Stimulated activated CD4-positive, alpha-beta T cell treated with anti-CD3 and anti-CD28 coated beads, Interleukin-1b, Interleukin-23, amount 100 ng/mL, for 24 hours (primary cell): Measurements from ENCODE around the gene FBXW4.
"Not testable (repeated sequence)": the region's sequence is repeated elsewhere in the genome, so short reads cannot be mapped to it uniquely, and the experiment has no call there.

Experiments
- DNase-seq, 4 experiments: peaks; one replicate each; pipeline ENCODE4 v3.0.0-alpha.2; 2020; ENCODE audit warnings: low read depth in 4 of 4, low spot score in 1 of 4

FBXW4 gene

GRCh38 chr10:101658975-101659374, 36.0 kb downstream of the FBXW4 start:
- DNase-seq: no peak

DNA sequence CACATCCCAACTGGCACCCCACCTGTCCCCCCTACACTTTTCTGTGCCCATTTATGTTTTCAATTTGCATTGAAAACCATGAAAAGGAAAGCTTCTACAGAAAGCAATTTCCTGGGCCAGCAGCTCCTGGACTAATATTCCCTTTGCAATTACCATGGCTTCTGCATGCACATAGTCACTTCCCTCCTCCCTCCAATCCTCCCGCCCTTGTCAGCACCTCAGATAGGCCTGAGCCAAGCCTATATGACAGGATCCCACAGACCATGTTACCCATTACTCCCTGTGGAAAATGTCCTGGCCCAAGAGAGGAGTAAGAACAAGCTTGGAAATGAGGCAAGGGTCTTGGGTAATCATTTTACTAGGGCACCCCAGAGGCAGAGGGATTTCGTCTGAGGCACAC, 38.1 kb downstream of the FBXW4 start:
- DNase-seq: no peak

DNA sequence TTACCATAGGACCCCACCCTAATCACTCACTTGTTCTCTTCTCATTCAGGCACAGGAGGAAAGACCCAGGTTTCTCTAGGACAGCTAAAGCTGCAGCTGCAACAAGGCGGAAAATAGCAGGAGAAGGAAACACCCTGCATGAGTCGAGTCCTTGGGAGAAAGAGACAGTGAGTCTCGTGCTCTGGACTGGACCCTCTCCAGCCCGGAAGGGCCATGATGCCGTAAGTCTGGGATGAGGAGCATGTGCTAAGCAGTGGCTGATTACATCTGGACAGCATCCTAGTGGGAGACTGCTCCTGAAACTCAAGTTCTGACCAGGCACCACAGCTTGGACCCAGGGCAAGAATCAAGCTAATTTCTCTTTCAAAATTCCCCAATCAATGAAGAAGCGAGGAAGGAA, 39.4 kb downstream of the FBXW4 start:
- no peak for DNase-seq

DNA sequence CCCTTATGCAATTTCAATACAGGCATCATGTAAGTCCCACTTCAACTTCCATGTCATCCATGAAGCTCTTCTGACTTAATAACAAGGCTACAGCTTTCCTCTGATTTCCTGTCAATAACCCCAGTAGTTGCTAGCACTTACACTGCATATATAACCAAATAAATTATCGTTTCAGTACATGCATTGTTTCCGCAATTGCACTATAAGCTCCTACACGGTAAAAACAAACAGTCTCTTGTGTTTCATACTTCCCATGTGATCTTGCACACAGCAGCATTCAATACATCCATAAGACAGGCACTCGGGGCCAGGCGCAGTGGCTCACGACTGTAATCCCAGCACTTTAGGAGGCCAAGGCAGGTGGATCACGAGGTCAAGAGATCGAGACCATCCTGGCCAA, 41.4 kb downstream of the FBXW4 start:
- no peak for DNase-seq

- no peak for DNase-seq
Measured at GRCh38 chr10:101651336-101651735, 43.6 kb downstream of the FBXW4 start.

GRCh38 chr10:101650863-101651262, 44.1 kb downstream of the FBXW4 start:
- no peak for DNase-seq

GRCh38 chr10:101649525-101650085, 45.4 kb downstream of the FBXW4 start:
- DNase-seq: no peak

- no peak for DNase-seq
Measured at GRCh38 chr10:101647255-101647654, 47.7 kb downstream of the FBXW4 start.

DNA sequence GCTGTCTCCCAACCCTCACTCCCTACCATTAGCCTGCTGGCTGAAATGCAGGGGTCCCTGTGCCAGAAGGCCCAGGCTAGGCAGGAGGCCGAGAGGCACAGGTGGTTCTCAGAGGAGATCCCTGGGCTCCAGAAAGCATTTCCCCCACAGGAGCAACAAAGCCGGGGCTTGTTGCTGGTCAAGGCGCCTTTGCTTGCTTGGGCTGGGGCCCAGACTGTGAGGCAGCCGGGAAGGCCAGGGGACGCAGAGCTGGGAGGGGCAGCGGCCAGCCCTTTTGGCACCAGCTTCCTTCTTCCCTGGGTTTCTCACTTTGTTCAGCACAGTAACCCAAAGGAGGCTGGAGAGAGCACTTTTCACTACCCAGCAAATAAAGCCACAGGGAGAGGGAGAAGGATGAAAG, 48.6 kb downstream of the FBXW4 start:
- no peak for DNase-seq

GRCh38 chr10:101645659-101646058, 49.3 kb downstream of the FBXW4 start:
- no peak for DNase-seq

DNA sequence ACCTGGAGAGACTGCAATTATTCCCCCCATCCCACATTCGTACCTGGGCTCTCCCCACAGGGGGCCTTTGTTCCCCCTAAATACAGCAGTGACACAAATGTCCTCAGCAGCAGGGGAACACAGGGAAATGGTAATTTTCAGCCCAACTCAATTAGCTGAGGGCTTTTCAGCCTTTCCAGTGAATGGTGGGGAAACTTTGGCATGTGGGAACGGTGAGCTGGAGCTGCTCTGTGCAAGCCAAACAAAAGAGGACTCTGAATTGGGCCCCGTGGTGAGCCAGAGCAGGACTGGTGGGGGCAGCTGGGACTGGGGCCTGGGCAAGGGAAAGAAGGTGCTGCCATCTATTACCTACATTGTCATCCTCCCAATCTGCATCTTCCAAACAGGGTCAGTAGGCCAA, 51.0 kb downstream of the FBXW4 start:
- DNase-seq: no peak

DNA sequence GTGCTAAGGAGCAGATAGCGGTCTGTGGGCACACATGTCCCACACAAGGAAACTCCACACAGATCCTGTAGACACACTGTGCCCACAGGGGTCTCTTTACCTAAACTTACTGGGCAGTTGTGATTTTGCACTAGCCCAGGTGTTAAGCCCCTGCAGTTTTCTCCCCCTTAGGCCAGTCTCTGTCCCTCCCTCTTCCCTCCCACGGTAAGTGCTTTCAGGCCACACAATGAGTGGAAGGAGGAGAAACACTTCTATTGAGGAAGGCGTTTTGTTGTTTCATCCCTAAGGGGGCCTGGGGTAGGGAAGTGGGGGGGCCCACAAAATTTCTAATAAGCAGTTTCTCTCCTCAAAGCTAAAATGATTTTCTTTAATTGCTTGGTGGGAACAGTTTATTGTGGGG, 51.4 kb downstream of the FBXW4 start:
- DNase-seq: no peak

DNA sequence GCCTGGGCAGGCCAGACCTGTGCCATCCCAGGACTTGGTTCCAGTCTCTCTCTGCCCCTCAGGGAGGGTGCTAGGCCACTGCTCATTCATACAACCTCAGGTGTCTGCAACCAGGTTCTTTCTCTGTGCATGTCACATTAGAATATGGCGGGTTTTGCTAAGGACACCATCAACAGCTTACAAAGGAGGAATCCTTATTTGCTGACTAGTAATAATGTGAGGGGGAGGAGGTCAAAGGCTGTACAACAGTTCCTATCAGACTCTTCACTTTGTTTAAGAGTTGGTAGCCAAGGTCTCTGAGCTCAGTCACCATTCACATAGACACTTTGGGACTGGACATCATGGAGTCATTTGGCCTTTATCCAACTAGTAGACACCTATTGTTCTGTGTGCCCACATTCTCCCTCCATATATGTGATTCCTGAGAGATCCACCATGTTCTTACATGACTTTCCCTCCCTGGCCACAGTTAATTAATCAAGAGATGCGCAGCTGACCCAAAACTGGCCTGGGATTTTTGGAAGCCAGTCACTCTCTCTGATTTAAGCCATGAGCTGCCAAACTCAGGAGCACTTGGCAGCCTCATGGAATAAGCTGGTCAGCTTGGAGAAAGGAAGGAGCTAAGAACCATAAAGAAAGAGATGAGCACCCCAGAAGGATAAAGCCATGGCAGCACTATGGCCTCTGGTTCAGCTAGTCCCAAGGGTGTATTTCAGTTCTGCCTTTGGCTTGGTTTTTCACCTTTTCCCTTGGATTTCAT, 55.6 kb downstream of the FBXW4 start:
- DNase-seq: no peak

GRCh38 chr10:101633510-101633909, 61.5 kb downstream of the FBXW4 start:
- not testable (repeated sequence) for DNase-seq

DNA sequence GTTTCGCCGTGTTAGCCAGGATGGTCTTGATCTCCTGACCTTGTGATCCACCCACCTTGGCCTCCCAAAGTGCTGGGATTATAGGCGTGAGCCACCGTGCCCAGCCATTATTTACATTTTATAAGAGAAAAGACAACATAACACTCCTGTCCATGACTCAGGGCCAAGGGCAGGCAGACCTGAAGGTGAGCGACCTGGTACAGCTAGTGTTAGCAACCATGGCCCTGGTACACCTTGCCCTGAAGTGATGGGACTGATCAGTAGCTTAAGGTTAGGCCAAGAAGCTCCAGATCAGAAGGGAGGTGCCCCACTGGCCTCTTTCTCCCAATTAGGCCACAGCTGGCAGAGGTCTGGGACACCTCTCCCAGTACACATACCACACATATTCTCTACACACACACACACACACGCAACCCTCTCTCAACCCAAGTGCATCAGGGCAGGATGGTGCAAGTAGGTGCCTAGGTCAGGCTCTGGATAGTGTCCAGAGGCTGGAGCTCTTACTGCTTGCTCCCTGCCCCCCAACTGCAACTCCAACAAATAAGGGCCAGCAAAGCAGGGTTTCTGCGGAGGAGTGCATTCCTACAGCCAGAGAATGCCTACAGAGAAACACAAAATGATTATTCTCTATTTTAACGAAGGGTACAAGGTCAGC, 63.0 kb downstream of the FBXW4 start:
- DNase-seq: no peak

DNA sequence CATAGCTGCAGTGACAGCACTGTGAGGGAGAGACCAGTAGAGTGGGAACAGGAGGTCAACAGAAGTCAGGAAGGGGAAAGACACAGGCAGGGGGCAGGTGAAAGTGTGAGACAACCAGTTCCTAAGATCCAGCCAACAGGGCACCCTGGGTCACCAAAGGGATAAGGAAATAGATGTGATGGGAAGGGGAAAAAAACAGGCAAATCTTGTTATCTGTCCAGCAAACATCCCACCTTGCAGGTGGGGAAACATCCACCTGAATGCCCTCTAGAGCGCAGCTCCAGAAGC, 64.4 kb downstream of the FBXW4 start:
- DNase-seq: no peak

- no peak for DNase-seq
Measured at GRCh38 chr10:101629837-101630632, 64.9 kb downstream of the FBXW4 start.

GRCh38 chr10:101625821-101626412, 69.1 kb downstream of the FBXW4 start:
- DNase-seq: no peak

DNA sequence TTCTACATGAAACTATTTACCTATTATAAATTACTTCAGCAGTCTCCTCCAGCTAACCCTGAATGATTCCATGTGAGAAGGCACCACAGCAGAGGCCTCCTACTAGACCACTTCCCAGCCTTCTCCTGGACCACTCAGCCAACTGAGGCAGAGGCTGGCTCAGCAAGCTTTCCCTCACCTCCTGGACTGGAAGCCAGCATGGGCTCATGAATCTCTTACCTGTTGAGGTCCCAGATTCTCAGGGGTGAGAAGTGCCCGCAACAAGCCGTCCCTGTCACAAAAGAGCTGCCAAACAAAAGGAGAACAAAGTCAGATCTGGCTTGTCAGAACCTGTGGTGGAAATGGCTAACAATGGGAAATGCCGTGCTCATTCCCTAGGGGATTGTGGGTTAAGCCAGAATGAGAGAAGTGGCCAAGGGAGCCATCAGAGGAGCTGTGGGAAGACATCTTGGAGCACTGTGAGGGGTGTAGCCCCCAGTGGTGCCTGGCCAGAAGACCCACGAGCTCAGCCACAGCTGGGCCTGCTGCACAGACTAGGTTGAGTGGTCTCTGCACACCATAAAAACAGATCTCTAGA, 70.4 kb downstream of the FBXW4 start:
- DNase-seq: no peak

DNA sequence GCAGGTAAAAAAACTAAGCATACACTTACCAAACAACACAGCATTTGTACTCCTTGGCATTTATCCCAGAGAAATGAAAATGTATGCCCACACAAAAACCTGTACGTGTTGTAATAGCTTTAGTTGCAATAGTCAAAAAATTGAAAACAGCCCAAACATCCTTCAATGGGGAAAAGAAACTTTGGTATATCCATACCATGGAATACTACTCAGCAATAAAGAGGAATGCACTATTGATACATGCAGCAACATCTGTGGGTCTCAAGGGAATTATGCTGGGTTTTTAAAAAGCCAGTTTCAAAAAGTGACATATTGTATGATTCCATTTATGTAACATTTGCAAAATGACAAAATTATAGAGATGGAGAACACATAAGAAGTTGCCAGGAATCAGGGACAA, 71.4 kb downstream of the FBXW4 start:
- DNase-seq: no peak

GRCh38 chr10:101619983-101620382, 75.0 kb downstream of the FBXW4 start:
- no peak for DNase-seq
